AG04450 (cell line): ENCODE results near the gene GEMIN2. TPM values are rescaled to one million over a fixed set of nuclear protein-coding genes. Genes with fewer than 3 reads are reported as not detected.
"Not testable (repeated sequence)": the region's sequence is repeated elsewhere in the genome, so short reads cannot be mapped to it uniquely, and the experiment has no call there.

ENCODE experiments used
- CTCF ChIA-PET: fragments of 300-600, 350-600 bp; formaldehyde crosslinking; extraction: SDS; loops from one replicate; lab custom pipeline; 2022; ENCODE audit warnings: antibody characterized with exemption, inconsistent platforms; lab: Charles Lee
- POLR2A ChIA-PET: fragments of 350-600 bp; formaldehyde crosslinking; extraction: SDS; loops from one replicate; lab custom pipeline; 2021; ENCODE audit warnings: antibody characterized with exemption, inconsistent platforms; lab: Yijun Ruan, JAX
- DNase-seq: peaks from one replicate; pipeline ENCODE4 v3.0.0-alpha.2; 2011; ENCODE audit warnings: low read depth, low spot score
- H3K27ac ChIP-seq: one replicate; pipeline ENCODE4 v1.5.1; 2012; ENCODE audit warnings: low read depth, low read length, control low read depth
- H3K27me3 ChIP-seq: one replicate; pipeline ENCODE4 v1.6.0; 2012; ENCODE audit warnings: low read length; ENCODE audit not compliant: control insufficient read depth, insufficient read depth
- H3K4me3 ChIP-seq: 2 replicates; pipeline ENCODE4 v1.5.1; 2011; ENCODE audit warnings: mild to moderate bottlenecking, low read depth, low read length, control low read depth
- H3K9me3 ChIP-seq: 2 replicates; pipeline ENCODE4 v1.5.1; 2012; ENCODE audit warnings: low read length; ENCODE audit not compliant: control insufficient read depth, insufficient read depth
- polyA minus RNA-seq: library from RNA; depleted of rRNA, polyadenylated mRNA; stranded (reverse); fragments of >200 nt; gene quantifications from 2 replicates; pipeline ENCODE4 v1.2.3, GENCODE V29; 2011; rRNA and poly(A)+ RNA removed
- polyA plus RNA-seq: library from polyadenylated mRNA; depleted of rRNA; stranded (reverse); fragments of >200 nt; gene quantifications from 2 replicates; pipeline ENCODE4 v1.2.3, GENCODE V29; 2011; rRNA removed
- TF ChIP-seq, protein P1 (sequence below): IDR thresholded peaks from 2 replicates; pipeline ENCODE4 v1.5.1; 2011; ENCODE audit warnings: low read depth, low read length, control low read depth, inconsistent platforms

GEMIN2 gene, protein sequence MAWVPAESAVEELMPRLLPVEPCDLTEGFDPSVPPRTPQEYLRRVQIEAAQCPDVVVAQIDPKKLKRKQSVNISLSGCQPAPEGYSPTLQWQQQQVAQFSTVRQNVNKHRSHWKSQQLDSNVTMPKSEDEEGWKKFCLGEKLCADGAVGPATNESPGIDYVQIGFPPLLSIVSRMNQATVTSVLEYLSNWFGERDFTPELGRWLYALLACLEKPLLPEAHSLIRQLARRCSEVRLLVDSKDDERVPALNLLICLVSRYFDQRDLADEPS
- 9.7 and 15.4 TPM in 2 replicates for polyA plus RNA-seq
- 6.9 and 7.2 TPM in 2 replicates for polyA minus RNA-seq

DNA sequence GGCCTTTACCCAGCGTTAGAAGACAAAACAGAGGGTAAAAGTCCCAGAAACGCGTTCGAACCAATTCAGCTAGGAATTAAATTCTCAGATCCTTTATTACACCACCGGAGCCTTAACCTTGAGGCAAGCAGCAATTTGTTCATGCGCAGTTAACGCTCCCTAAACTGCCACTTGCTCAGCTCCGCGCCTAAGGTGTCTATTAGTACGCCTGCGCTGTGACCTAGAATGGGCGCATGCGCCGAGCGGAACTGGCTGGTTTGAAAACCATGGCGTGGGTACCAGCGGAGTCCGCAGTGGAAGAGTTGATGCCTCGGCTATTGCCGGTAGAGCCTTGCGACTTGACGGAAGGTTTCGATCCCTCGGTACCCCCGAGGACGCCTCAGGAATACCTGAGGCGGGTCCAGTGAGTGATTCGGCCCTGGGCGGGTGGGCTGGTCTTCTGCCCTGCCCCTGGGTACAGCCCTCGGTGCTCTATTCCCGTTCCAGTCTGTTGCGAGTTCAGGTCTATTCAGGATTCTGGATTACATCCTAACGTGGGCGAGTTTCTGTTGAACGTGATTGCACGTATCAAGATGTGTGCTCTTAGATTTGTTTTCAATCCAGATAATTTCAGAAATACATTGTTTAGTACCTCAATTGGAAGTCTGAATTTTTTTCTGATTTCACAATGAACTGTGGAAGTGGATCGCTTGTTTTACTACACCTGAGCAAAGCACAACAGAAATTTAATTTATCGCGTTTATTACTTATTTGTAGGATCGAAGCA is at the start of gene GEMIN2:
Gene GEMIN2, plus strand, starts transcription at position 251 of the 766 bp plus-strand sequence. Its CDS starts 16 bp downstream, at position 267.
- CTCF ChIA-PET, result interaction anchor here (0.8 to 1.5 kb wide), 3 partner anchors 10 to 338 kb away, joined by 3 to 6 read pairs (median 3); no protein-coding TSS in a partner anchor
- peak; percentile 84 for DNase-seq
- H3K27me3 ChIP-seq, result no peaks in the 10 kb centered on the region
- POLR2A ChIA-PET, result interaction anchor here (0.7 to 1.5 kb wide), 5 partner anchors 11 to 319 kb away, joined by 3 to 18 read pairs (median 6); partner anchors contain the start of genes FBXO33, SEC23A and TRAPPC6B
- peak within 1 kb of the TSS; percentile 74 for H3K4me3 ChIP-seq
- TF ChIP-seq, protein P1, sequence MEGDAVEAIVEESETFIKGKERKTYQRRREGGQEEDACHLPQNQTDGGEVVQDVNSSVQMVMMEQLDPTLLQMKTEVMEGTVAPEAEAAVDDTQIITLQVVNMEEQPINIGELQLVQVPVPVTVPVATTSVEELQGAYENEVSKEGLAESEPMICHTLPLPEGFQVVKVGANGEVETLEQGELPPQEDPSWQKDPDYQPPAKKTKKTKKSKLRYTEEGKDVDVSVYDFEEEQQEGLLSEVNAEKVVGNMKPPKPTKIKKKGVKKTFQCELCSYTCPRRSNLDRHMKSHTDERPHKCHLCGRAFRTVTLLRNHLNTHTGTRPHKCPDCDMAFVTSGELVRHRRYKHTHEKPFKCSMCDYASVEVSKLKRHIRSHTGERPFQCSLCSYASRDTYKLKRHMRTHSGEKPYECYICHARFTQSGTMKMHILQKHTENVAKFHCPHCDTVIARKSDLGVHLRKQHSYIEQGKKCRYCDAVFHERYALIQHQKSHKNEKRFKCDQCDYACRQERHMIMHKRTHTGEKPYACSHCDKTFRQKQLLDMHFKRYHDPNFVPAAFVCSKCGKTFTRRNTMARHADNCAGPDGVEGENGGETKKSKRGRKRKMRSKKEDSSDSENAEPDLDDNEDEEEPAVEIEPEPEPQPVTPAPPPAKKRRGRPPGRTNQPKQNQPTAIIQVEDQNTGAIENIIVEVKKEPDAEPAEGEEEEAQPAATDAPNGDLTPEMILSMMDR, result no peak
- H3K27ac ChIP-seq, result no peak within 1 kb of the TSS
- no peaks in the 10 kb centered on the region for H3K9me3 ChIP-seq

DNA sequence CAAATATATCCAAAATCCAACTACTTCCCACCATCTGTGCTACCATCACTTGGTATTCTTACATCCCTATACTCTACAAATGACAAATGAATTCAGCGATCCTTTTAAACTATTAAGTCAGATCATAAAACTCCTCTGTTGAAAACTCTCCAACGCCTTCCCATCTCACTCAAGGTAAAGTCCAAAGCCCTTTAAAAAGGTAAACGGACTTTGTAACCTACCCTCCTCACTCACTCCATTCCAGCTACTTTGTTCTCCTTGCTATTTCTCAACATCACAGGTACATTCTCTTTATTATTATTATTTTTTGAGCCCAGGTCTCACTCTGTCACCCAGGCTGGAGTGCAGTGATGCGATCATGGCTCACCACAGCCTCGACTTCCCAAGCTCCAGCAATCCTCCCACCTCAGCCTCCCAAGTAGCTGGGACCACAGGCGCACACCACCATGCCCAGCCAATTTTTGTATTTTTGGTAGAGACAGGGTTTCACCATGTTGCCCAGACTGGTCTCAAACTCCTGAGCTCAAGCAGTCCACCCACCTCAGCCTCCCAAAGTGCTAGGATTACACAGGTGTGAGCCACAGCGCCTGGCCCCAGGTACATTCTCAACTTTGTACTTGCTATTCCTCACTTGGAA is 44.8 kb upstream of the GEMIN2 start:
- ChIA-PET CTCF (interaction anchor here (1.6 kb wide), 1 partner anchor 35 kb away, joined by 3 read pairs; no protein-coding TSS in a partner anchor), POLR2A (interaction anchor here (0.6 kb wide), 1 partner anchor 12 kb away, joined by 3 read pairs; no protein-coding TSS in a partner anchor)
- DNase-seq, H3K9me3 ChIP-seq, H3K27ac ChIP-seq, H3K27me3 ChIP-seq, H3K4me3 ChIP-seq: not testable (repeated sequence)

DNA sequence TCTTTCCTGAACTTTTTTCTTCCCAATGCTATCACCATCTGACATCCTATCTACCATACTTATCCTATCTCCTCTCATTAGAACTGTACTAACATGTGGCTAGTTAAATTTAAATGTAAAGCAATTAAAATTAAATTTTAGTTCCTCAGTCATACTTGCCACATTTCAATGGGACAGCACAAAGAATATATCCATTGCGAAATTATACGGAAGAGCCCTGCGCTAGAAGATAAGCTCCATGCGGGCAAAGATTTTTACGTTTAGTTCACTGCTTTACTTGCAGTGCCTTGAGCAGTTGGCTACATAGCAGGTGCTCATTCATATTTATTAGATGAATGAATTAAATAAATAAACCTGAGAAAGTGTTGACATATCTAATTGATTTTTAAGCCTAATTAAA is 44.2 kb upstream of the GEMIN2 start:
- DNase-seq, result no peak
- H3K9me3 ChIP-seq, result no peaks in the 10 kb centered on the region
- POLR2A ChIA-PET, result no interaction called here
- H3K4me3 ChIP-seq, result no peak overlapping the region
- CTCF ChIA-PET, result interaction anchor here (1.6 kb wide), 1 partner anchor 36 kb away, joined by 3 read pairs; no protein-coding TSS in a partner anchor
- no peaks in the 10 kb centered on the region for H3K27me3 ChIP-seq
- TF ChIP-seq, protein P1, result no peak
- no peak overlapping the region for H3K27ac ChIP-seq

DNA sequence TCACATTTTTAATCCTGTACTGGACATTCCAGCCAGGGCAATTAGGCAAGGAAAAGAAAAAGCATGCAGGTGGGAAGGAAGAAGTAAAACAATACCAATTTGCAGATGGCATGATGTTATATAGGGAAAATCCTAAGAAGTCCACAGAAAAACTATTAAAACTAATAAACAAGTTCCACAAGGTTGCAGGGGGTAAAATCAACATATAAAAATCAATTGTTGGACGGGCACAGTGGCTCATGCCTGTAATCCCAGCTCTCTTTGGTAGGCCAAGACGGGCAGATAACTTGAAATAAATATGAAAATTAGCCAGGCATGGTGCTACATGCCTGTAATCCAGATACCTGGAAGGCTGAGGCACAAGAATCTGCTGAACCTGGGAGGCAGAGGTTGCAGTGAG is 43.0 kb upstream of the GEMIN2 start:
- ChIA-PET POLR2A (no interaction called here), CTCF (interaction anchor here (1.6 kb wide), 1 partner anchor 37 kb away, joined by 3 read pairs; no protein-coding TSS in a partner anchor)
- Histone ChIP-seq H3K27me3 (no peaks in the 10 kb centered on the region), H3K27ac (no peak overlapping the region), H3K4me3 (no peak overlapping the region), H3K9me3 (no peaks in the 10 kb centered on the region)
- TF ChIP-seq, protein P1, result no peak
- DNase-seq, result no peak

DNA sequence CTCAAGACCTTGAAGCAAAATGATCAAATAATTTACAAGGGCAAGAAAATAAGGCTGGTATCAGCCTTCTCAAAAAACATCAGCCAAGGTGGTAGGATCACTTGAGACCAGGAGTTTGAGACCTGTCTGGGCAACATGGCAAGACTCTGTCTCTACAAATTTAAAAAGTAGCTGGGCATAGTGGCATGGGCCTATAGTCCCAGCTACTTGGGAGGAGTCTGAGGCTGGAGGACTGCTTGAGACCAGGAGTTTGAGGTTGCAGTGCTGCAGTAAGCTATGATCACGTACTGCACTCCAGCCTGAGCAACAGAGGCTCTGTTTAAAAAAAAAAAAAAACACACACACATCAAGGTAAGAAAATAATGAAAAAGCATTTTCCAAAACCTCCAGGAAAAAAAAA is 33.2 kb upstream of the GEMIN2 start:
- no peak overlapping the region for H3K4me3 ChIP-seq
- no peak for DNase-seq
- TF ChIP-seq, protein P1, result no peak
- ChIA-PET CTCF (interaction anchor here (0.6 to 0.9 kb wide), 4 partner anchors 27 to 1851 kb away, joined by 3 to 4 read pairs (median 4); no protein-coding TSS in a partner anchor), POLR2A (interaction anchor here (0.6 to 0.7 kb wide), 3 partner anchors 12 to 112 kb away, joined by 3 read pairs; no protein-coding TSS in a partner anchor)
- no peaks in the 10 kb centered on the region for H3K9me3 ChIP-seq
- no peak overlapping the region for H3K27ac ChIP-seq
- H3K27me3 ChIP-seq, result no peaks in the 10 kb centered on the region
